HL-60/S4 treated with retinoic acid at 250 ng/mL for 4 days and 3 days (cell line): ENCODE data around the gene CYP2C18.
"Not testable (repeated sequence)": the region's sequence is repeated elsewhere in the genome, so short reads cannot be mapped to it uniquely, and the experiment has no call there.

Source experiments
- in situ Hi-C: fragments of 300-500 bp; cut with MboI; formaldehyde crosslinking; loops from 2 replicates; pipeline ENCODE4 v1.7.0; 2022; ENCODE audit warnings: low sequenced_read_pairs

Gene CYP2C18

GRCh38 chr10:94683214-94684054 lies at the start of gene CYP2C18:
Gene CYP2C18, plus strand, starts transcription at chr10:94683729. Its CDS starts 91 bp downstream, at chr10:94683820.
- in situ Hi-C loops: no loop called here

GRCh38 chr10:94638097-94638496 lies 45.4 kb upstream of the CYP2C18 start:
- in situ Hi-C loops: not testable (repeated sequence)

- in situ Hi-C loops: no loop called here
Measured at GRCh38 chr10:94639902-94640301, 43.6 kb upstream of the CYP2C18 start.

- in situ Hi-C loops: no loop called here
Measured at GRCh38 chr10:94640562-94640961, 43.0 kb upstream of the CYP2C18 start.

- in situ Hi-C loops: no loop called here
Measured at GRCh38 chr10:94641480-94641879, 42.0 kb upstream of the CYP2C18 start.

GRCh38 chr10:94644352-94644751 lies 39.2 kb upstream of the CYP2C18 start:
- in situ Hi-C loops: no loop called here

GRCh38 chr10:94645285-94645684 lies 38.2 kb upstream of the CYP2C18 start:
- in situ Hi-C loops: no loop called here

- in situ Hi-C loops: not testable (repeated sequence)
Measured at GRCh38 chr10:94655201-94655600, 28.3 kb upstream of the CYP2C18 start.

- in situ Hi-C loops: not testable (repeated sequence)
Measured at GRCh38 chr10:94663061-94663460, 20.5 kb upstream of the CYP2C18 start.

- in situ Hi-C loops: no loop called here
Measured at GRCh38 chr10:94666391-94667102, 17.0 kb upstream of the CYP2C18 start.

- in situ Hi-C loops: no loop called here
Measured at GRCh38 chr10:94673614-94674321, 9.8 kb upstream of the CYP2C18 start.

- in situ Hi-C loops: no loop called here
Measured at GRCh38 chr10:94676496-94676895, 7.0 kb upstream of the CYP2C18 start.

- in situ Hi-C loops: no loop called here
Measured at GRCh38 chr10:94677691-94678090, 5.8 kb upstream of the CYP2C18 start.

GRCh38 chr10:94678475-94678874 lies 5.1 kb upstream of the CYP2C18 start:
- in situ Hi-C loops: no loop called here

GRCh38 chr10:94680544-94680943 lies 3.0 kb upstream of the CYP2C18 start:
- in situ Hi-C loops: no loop called here

GRCh38 chr10:94682636-94683035 lies 893 bp upstream of the CYP2C18 start:
- in situ Hi-C loops: not testable (repeated sequence)

- in situ Hi-C loops: no loop called here
Measured at GRCh38 chr10:94687625-94688248, 4.2 kb downstream of the CYP2C18 start.

GRCh38 chr10:94706089-94706488 lies 22.6 kb downstream of the CYP2C18 start:
- in situ Hi-C loops: no loop called here

GRCh38 chr10:94710578-94710977 lies 27.0 kb downstream of the CYP2C18 start:
- in situ Hi-C loops: no loop called here

- in situ Hi-C loops: no loop called here
Measured at GRCh38 chr10:94725871-94726270, 42.3 kb downstream of the CYP2C18 start.

GRCh38 chr10:94735197-94735596 lies 51.7 kb downstream of the CYP2C18 start:
- in situ Hi-C loops: no loop called here
